H9 (cell line): ENCODE results near the gene NARS2. TPM values are rescaled to one million over a fixed set of nuclear protein-coding genes. Genes with fewer than 3 reads are reported as not detected.

Experiments
- DNase-seq: peaks from one replicate; pipeline ENCODE4 v3.0.0-alpha.2; 2017
- H2AFZ ChIP-seq: one replicate; pipeline ENCODE4 v1.6.1; 2013; ENCODE audit warnings: mild to moderate bottlenecking, low read length, control low read depth, moderate library complexity
- H2AK5ac ChIP-seq: 2 replicates; pipeline ENCODE4 v1.6.1; 2013; ENCODE audit warnings: low read length, control low read depth, mixed read lengths; ENCODE audit not compliant: insufficient read length
- H2BK120ac ChIP-seq: one replicate; pipeline ENCODE4 v1.6.1; 2013; ENCODE audit warnings: low read depth, mild to moderate bottlenecking, low read length, control low read depth, inconsistent platforms; ENCODE audit not compliant: poor library complexity, severe bottlenecking
- H2BK12ac ChIP-seq: 2 replicates; pipeline ENCODE4 v1.6.1; 2013; ENCODE audit warnings: low read length, control low read depth, mixed read lengths, low read depth; ENCODE audit not compliant: insufficient read length
- H2BK15ac ChIP-seq: 2 replicates; pipeline ENCODE4 v1.6.1; 2013; ENCODE audit warnings: low read depth, low read length, control low read depth
- H2BK20ac ChIP-seq: one replicate; pipeline ENCODE4 v1.6.1; 2013; ENCODE audit warnings: low read depth, mild to moderate bottlenecking, low read length, control low read depth, inconsistent platforms; ENCODE audit not compliant: poor library complexity, severe bottlenecking
- H2BK5ac ChIP-seq: 2 replicates; pipeline ENCODE4 v1.6.1; 2013; ENCODE audit warnings: low read length, control low read depth, mixed read lengths; ENCODE audit not compliant: insufficient read length
- H3K14ac ChIP-seq: 2 replicates; pipeline ENCODE4 v1.6.1; 2013; ENCODE audit warnings: low read length, control low read depth; ENCODE audit not compliant: insufficient read depth
- H3K18ac ChIP-seq: 2 replicates; pipeline ENCODE4 v1.6.1; 2013; ENCODE audit warnings: low read depth, mild to moderate bottlenecking, mixed read lengths, low read length, control low read depth; ENCODE audit not compliant: insufficient read length
- H3K23ac ChIP-seq: 2 replicates; pipeline ENCODE4 v1.6.1; 2013; ENCODE audit warnings: low read length, control low read depth, mixed read lengths, low read depth; ENCODE audit not compliant: insufficient read length
- H3K23me2 ChIP-seq: 2 replicates; pipeline ENCODE4 v1.6.1; 2013; ENCODE audit warnings: low read depth, mild to moderate bottlenecking, mixed read lengths, low read length, control low read depth; ENCODE audit not compliant: insufficient read length, poor library complexity, severe bottlenecking
- H3K27ac ChIP-seq: 2 replicates; pipeline ENCODE4 v1.5.1; 2013; ENCODE audit warnings: low read length, control low read depth, mixed read lengths, low read depth; ENCODE audit not compliant: insufficient read length
- H3K27me3 ChIP-seq: 2 replicates; pipeline ENCODE4 v1.6.1; 2013; ENCODE audit warnings: low read length, control low read depth, inconsistent platforms; ENCODE audit not compliant: insufficient read depth
- H3K4ac ChIP-seq: 2 replicates; pipeline ENCODE4 v1.6.1; 2013; ENCODE audit warnings: low read depth, mild to moderate bottlenecking, control low read depth, inconsistent platforms, low read length, moderate library complexity
- H3K4me1 ChIP-seq: 2 replicates; pipeline ENCODE4 v1.6.1; 2013; ENCODE audit warnings: low read length, control low read depth, inconsistent platforms; ENCODE audit not compliant: insufficient read depth
- H3K4me2 ChIP-seq: 2 replicates; pipeline ENCODE4 v1.6.1; 2013; ENCODE audit warnings: low read length, control low read depth, mixed read lengths; ENCODE audit not compliant: insufficient read length, insufficient read depth
- H3K56ac ChIP-seq: 2 replicates; pipeline ENCODE4 v1.6.1; 2013; ENCODE audit warnings: low read depth, mild to moderate bottlenecking, mixed read lengths, low read length, control low read depth; ENCODE audit not compliant: insufficient read length
- H3K79me1 ChIP-seq: 2 replicates; pipeline ENCODE4 v1.6.1; 2013; ENCODE audit warnings: low read depth, mild to moderate bottlenecking, moderate library complexity, low read length, control low read depth, inconsistent platforms; ENCODE audit not compliant: insufficient read depth, poor library complexity, severe bottlenecking
- H3K79me2 ChIP-seq: 2 replicates; pipeline ENCODE4 v1.6.1; 2013; ENCODE audit warnings: low read length, control low read depth, inconsistent platforms; ENCODE audit not compliant: insufficient read depth
- H3K9ac ChIP-seq: 2 replicates; pipeline ENCODE4 v1.6.1; 2013; ENCODE audit warnings: low read length, control low read depth, mixed read lengths; ENCODE audit not compliant: insufficient read length; ENCODE audit errors: extremely low read depth
- H3K9me3 ChIP-seq: one replicate; pipeline ENCODE4 v1.6.1; 2013; ENCODE audit warnings: low read depth, low read length, inconsistent platforms; ENCODE audit not compliant: control insufficient read depth
- H3T11ph ChIP-seq: one replicate; pipeline ENCODE4 v1.6.1; 2013; ENCODE audit warnings: mild to moderate bottlenecking, low read length, control low read depth, inconsistent platforms
- H4K20me1 ChIP-seq: one replicate; pipeline ENCODE4 v1.6.1; 2013; ENCODE audit not compliant: control insufficient read depth, insufficient read length, insufficient read depth
- H4K5ac ChIP-seq: 2 replicates; pipeline ENCODE4 v1.6.1; 2013; ENCODE audit warnings: low read depth, mild to moderate bottlenecking, mixed read lengths, low read length, control low read depth; ENCODE audit not compliant: insufficient read length
- H4K8ac ChIP-seq: replicated peaks from 2 replicates; pipeline ENCODE4 v1.6.1; 2013; ENCODE audit warnings: low read length, control low read depth, mixed read lengths, low read depth; ENCODE audit not compliant: insufficient read length
- H4K91ac ChIP-seq: 2 replicates; pipeline ENCODE4 v1.6.1; 2013; ENCODE audit warnings: low read depth, mild to moderate bottlenecking, moderate library complexity, mixed read lengths, low read length, control low read depth; ENCODE audit not compliant: insufficient read length
- H3K27ac Mint-ChIP-seq, 3 experiments: 2 replicates in 2 of 3; 3 replicates in 1 of 3; pipeline ENCODE4 v1.8.0; 2020 to 2021; ENCODE audit warnings: mixed read lengths in 3 of 3, mild to moderate bottlenecking in 1 of 3, moderate library complexity in 1 of 3
- H3K27me3 Mint-ChIP-seq: 2 replicates; pipeline ENCODE4 v1.8.0; 2021; ENCODE audit warnings: low read depth, mild to moderate bottlenecking, moderate library complexity, mixed read lengths
- H3K36me3 Mint-ChIP-seq, 3 experiments: 2 replicates in 2 of 3; 3 replicates in 1 of 3; pipeline ENCODE4 v1.8.0; 2020 to 2021; ENCODE audit warnings: low read depth in 3 of 3, mixed read lengths in 3 of 3; ENCODE audit not compliant: insufficient read depth in 1 of 3
- H3K4me1 Mint-ChIP-seq, 2 experiments: 2 replicates each; pipeline ENCODE4 v1.8.0; 2020; ENCODE audit warnings: mixed read lengths in 2 of 2
- H3K4me3 Mint-ChIP-seq, 2 experiments: 2 replicates in 1 of 2; 3 replicates in 1 of 2; pipeline ENCODE4 v1.8.0; 2020 to 2021; ENCODE audit warnings: mild to moderate bottlenecking in 2 of 2, mixed read lengths in 2 of 2, moderate library complexity in 1 of 2
- H3K9me3 Mint-ChIP-seq, 2 experiments: 2 replicates in 1 of 2; 3 replicates in 1 of 2; pipeline ENCODE4 v1.8.0; 2020; ENCODE audit warnings: mild to moderate bottlenecking in 2 of 2, mixed read lengths in 2 of 2, moderate library complexity in 1 of 2
- CTCF ChIP-seq: fragments of 200-600 bp; sonication (generic); conservative IDR thresholded peaks from 3 replicates; pipeline ENCODE4 v1.8.0; 2021; ENCODE audit warnings: antibody characterized with exemption, mild to moderate bottlenecking
- WGBS: extraction: QIAGEN DNeasy Blood & Tissue Kit; methylation state at CpG from one replicate; pipeline ENCODE4 v1.1.7; 2013; ENCODE audit warnings: missing lambda C conversion rate, low lambda C conversion rate, mixed read lengths; ENCODE audit not compliant: insufficient read length; ENCODE audit errors: extremely low coverage; 5-methylcytosine and 5-hydroxymethylcytosine counted together
- total RNA-seq: library from RNA; stranded (reverse); gene quantifications from 2 replicates; pipeline ENCODE4 v1.2.1, GENCODE V29; 2021

The NARS2 gene
- total RNA-seq, 1 experiment from 2014 or later, result 29.7 TPM

GRCh38 chr11:78560826-78561484 lies 13.7 kb downstream of the NARS2 start:
- Histone ChIP-seq H2BK12ac (no peak overlapping the region), H4K5ac (no peak overlapping the region), H4K20me1 (no peaks in the 10 kb centered on the region), H3K23me2 (no peaks in the 10 kb centered on the region), H3K4me2 (no peak overlapping the region), H3K14ac (no peak overlapping the region), H2BK20ac (no peak overlapping the region), H2AK5ac (no peak overlapping the region), H3K27me3 (no peaks in the 10 kb centered on the region), H4K8ac (no peak overlapping the region), H4K91ac (no peak overlapping the region), H3K4ac (no peak overlapping the region), H3K79me2 (peaks cover 6% of the 10 kb centered on the region; the same call in 1 of the 2 replicates), H2AFZ (no peak overlapping the region), H3K79me1 (peaks cover 8% of the 10 kb centered on the region), H3K18ac (no peak overlapping the region), H3K9me3 (no peaks in the 10 kb centered on the region), H2BK5ac (no peak overlapping the region), H2BK15ac (no peak overlapping the region), H2BK120ac (no peak overlapping the region), H3K23ac (no peak overlapping the region), H3K4me1 (peaks cover 3% of the 10 kb centered on the region; the same call in 1 of the 2 replicates), H3K9ac (no peak overlapping the region), H3K27ac (no peak overlapping the region), H3T11ph (no peak overlapping the region), H3K56ac (no peak overlapping the region)
- H3K27ac Mint-ChIP-seq, result peak overlapping the region in 2 of 3 experiments; percentile 34 to 57; a peak in 1 of 7 replicates
- H3K4me3 Mint-ChIP-seq, result no peak overlapping the region
- no peak for TF ChIP-seq CTCF
- H3K27me3 Mint-ChIP-seq, result no peaks in the 10 kb centered on the region
- H3K36me3 Mint-ChIP-seq, result peaks cover 16 to 38% (median 36%) of the 10 kb centered on the region in 3 experiments; a peak in 6 of 7 replicates
- no peaks in the 10 kb centered on the region for H3K9me3 Mint-ChIP-seq
- WGBS, result no CpG with 5 or more reads among the region's 8 CpGs
- H3K4me1 Mint-ChIP-seq, result peaks cover 31% of the 10 kb centered on the region in 2 experiments
- no peak for DNase-seq
